Measurements from ENCODE around the gene NAPEPLD.

NAPEPLD gene

GRCh38 chr7:103134836-103135554 lies 13.9 kb downstream of the NAPEPLD start:
- H3K27ac ChIP-seq, result no peak overlapping the region
- no peak overlapping the region for H3K4me3 ChIP-seq (ENCODE audit: low read depth, low read length)
- no peak for TF ChIP-seq CTCF (IDR thresholded peaks at IDR 0.05; ENCODE audit: low read depth, low read length)
- H3K36me3 ChIP-seq, result no peaks in the 10 kb centered on the region
- no peak for DNase-seq
- H3K27me3 ChIP-seq (ENCODE audit: insufficient read depth, low read depth, severe bottlenecking), result no peaks in the 10 kb centered on the region
- H3K9me3 ChIP-seq (ENCODE audit: severe bottlenecking), result no peaks in the 10 kb centered on the region

GRCh38 chr7:103132995-103133688 lies 15.8 kb downstream of the NAPEPLD start:
- no peak for TF ChIP-seq CTCF (IDR thresholded peaks at IDR 0.05; ENCODE audit: low read depth, low read length)
- no peak overlapping the region for H3K27ac ChIP-seq
- DNase-seq, result no peak

GRCh38 chr7:103130901-103131624 lies 17.8 kb downstream of the NAPEPLD start:
- no peak overlapping the region for H3K4me3 ChIP-seq (ENCODE audit: low read depth, low read length)
- no peak for TF ChIP-seq CTCF (IDR thresholded peaks at IDR 0.05; ENCODE audit: low read depth, low read length)
- no peaks in the 10 kb centered on the region for H3K9me3 ChIP-seq (ENCODE audit: severe bottlenecking)
- DNase-seq, result no peak
- H3K27me3 ChIP-seq (ENCODE audit: insufficient read depth, low read depth, severe bottlenecking), result no peaks in the 10 kb centered on the region
- H3K36me3 ChIP-seq, result peaks cover 12% of the 10 kb centered on the region
- no peak overlapping the region for H3K27ac ChIP-seq

More at GRCh38 chr7:103132995-103133688, 15.8 kb downstream of the NAPEPLD start:
- Histone ChIP-seq H3K9me3 (ENCODE audit: severe bottlenecking) (no peaks in the 10 kb centered on the region), H3K36me3 (peaks cover 1% of the 10 kb centered on the region), H3K27me3 (ENCODE audit: insufficient read depth, low read depth, severe bottlenecking) (no peaks in the 10 kb centered on the region), H3K4me3 (ENCODE audit: low read depth, low read length) (no peak overlapping the region)

- Histone ChIP-seq H3K9me3 (ENCODE audit: severe bottlenecking) (no peaks in the 10 kb centered on the region), H3K36me3 (peaks cover 13% of the 10 kb centered on the region), H3K27me3 (ENCODE audit: insufficient read depth, low read depth, severe bottlenecking) (no peaks in the 10 kb centered on the region), H3K27ac (no peak overlapping the region), H3K4me3 (ENCODE audit: low read depth, low read length) (no peak overlapping the region)
- no peak for DNase-seq
- no peak for TF ChIP-seq CTCF (IDR thresholded peaks at IDR 0.05; ENCODE audit: low read depth, low read length)
Measured at GRCh38 chr7:103129702-103130549, 19.0 kb downstream of the NAPEPLD start.

- no peak for TF ChIP-seq CTCF (IDR thresholded peaks at IDR 0.05; ENCODE audit: low read depth, low read length)
- H3K27ac ChIP-seq, result no peak overlapping the region
- no peak overlapping the region for H3K4me3 ChIP-seq (ENCODE audit: low read depth, low read length)
- H3K27me3 ChIP-seq (ENCODE audit: insufficient read depth, low read depth, severe bottlenecking), result no peaks in the 10 kb centered on the region
- H3K36me3 ChIP-seq, result peaks cover 17% of the 10 kb centered on the region
- no peak for DNase-seq
- H3K9me3 ChIP-seq (ENCODE audit: severe bottlenecking), result no peaks in the 10 kb centered on the region
Measured at GRCh38 chr7:103127006-103127405, 21.9 kb downstream of the NAPEPLD start.
